RWPE2 (cell line): ENCODE data around the gene NEUROG2.
"Not testable (repeated sequence)": the region's sequence is repeated elsewhere in the genome, so short reads cannot be mapped to it uniquely, and the experiment has no call there.

Experiments used
- ATAC-seq: fragments of 200-7000 bp; cut with Tn5 transposase; 3 replicates; pipeline ENCODE4 v1.9.1; 2021; ENCODE audit warnings: low read depth
- DNase-seq: peaks from one replicate; pipeline ENCODE4 v3.0.0-alpha.2; 2020; ENCODE audit warnings: low spot score
- H3K27ac ChIP-seq: fragments of 450-650 bp; 2 replicates; pipeline ENCODE4 v1.5.1; 2017; ENCODE audit warnings: mild to moderate bottlenecking; ENCODE audit not compliant: poor library complexity, severe bottlenecking
- H3K27me3 ChIP-seq: fragments of 250-450 bp; sonication (Bioruptor Pico); 2 replicates; pipeline ENCODE4 v1.5.1; 2021; ENCODE audit warnings: mild to moderate bottlenecking, moderate library complexity; ENCODE audit not compliant: insufficient read depth, poor library complexity, severe bottlenecking
- H3K36me3 ChIP-seq: fragments of 250-450 bp; sonication (Bioruptor Pico); 2 replicates; pipeline ENCODE4 v1.5.1; 2020; ENCODE audit warnings: low read depth, mild to moderate bottlenecking, moderate library complexity
- H3K4me1 ChIP-seq: fragments of 250-450 bp; sonication (Bioruptor Pico); 2 replicates; pipeline ENCODE4 v1.5.1; 2021; ENCODE audit warnings: mild to moderate bottlenecking, moderate library complexity; ENCODE audit not compliant: insufficient read depth, poor library complexity, severe bottlenecking
- H3K4me3 ChIP-seq: fragments of 250-450 bp; sonication (Bioruptor Pico); 2 replicates; pipeline ENCODE4 v1.5.1; 2021; ENCODE audit warnings: mild to moderate bottlenecking, moderate library complexity; ENCODE audit not compliant: severe bottlenecking
- H3K9me3 ChIP-seq: fragments of 250-450 bp; sonication (Bioruptor Pico); 2 replicates; pipeline ENCODE4 v1.5.1; 2021; ENCODE audit warnings: mild to moderate bottlenecking, moderate library complexity; ENCODE audit not compliant: severe bottlenecking
- CTCF ChIP-seq: fragments of 450-650 bp; IDR thresholded peaks from one replicate; pipeline ENCODE4 v1.5.1; 2017; ENCODE audit warnings: mild to moderate bottlenecking, moderate library complexity; ENCODE audit not compliant: poor library complexity, severe bottlenecking

NEUROG2 gene

GRCh38 chr4:112508356-112508755 is 7.6 kb downstream of the NEUROG2 start:
- TF ChIP-seq CTCF, result no peak
- Histone ChIP-seq H3K4me3 (no peak overlapping the region), H3K27ac (no peak overlapping the region), H3K4me1 (peaks cover 4% of the 10 kb centered on the region), H3K27me3 (peaks cover 94% of the 10 kb centered on the region), H3K36me3 (no peaks in the 10 kb centered on the region), H3K9me3 (no peaks in the 10 kb centered on the region)
- ATAC-seq (no peak), DNase-seq (no peak)

- Histone ChIP-seq H3K9me3 (no peaks in the 10 kb centered on the region), H3K4me3 (no peak overlapping the region), H3K27me3 (peaks cover 67% of the 10 kb centered on the region), H3K4me1 (peaks cover 3% of the 10 kb centered on the region), H3K36me3 (no peaks in the 10 kb centered on the region), H3K27ac (no peak overlapping the region)
- DNase-seq, result no peak
- ATAC-seq, result no peak
- TF ChIP-seq CTCF, result no peak
Observed at GRCh38 chr4:112504807-112505206, 11.2 kb downstream of the NEUROG2 start.

GRCh38 chr4:112502871-112503270 is 13.1 kb downstream of the NEUROG2 start:
- no peaks in the 10 kb centered on the region for H3K36me3 ChIP-seq
- DNase-seq, result no peak
- peaks cover 48% of the 10 kb centered on the region for H3K27me3 ChIP-seq
- H3K4me3 ChIP-seq, result no peak overlapping the region
- no peak overlapping the region for H3K27ac ChIP-seq
- TF ChIP-seq CTCF, result no peak
- no peaks in the 10 kb centered on the region for H3K9me3 ChIP-seq
- no peaks in the 10 kb centered on the region for H3K4me1 ChIP-seq
- no peak for ATAC-seq

GRCh38 chr4:112492321-112492720 is 23.7 kb downstream of the NEUROG2 start:
- DNase-seq (no peak), ATAC-seq (no peak)
- H3K4me3 ChIP-seq, result no peak overlapping the region
- no peaks in the 10 kb centered on the region for H3K4me1 ChIP-seq
- TF ChIP-seq CTCF, result no peak
- H3K9me3 ChIP-seq, result no peaks in the 10 kb centered on the region
- H3K27me3 ChIP-seq, result no peaks in the 10 kb centered on the region
- no peaks in the 10 kb centered on the region for H3K36me3 ChIP-seq
- no peak overlapping the region for H3K27ac ChIP-seq

- H3K4me1 ChIP-seq, H3K36me3 ChIP-seq, ATAC-seq: not testable (repeated sequence)
Observed at GRCh38 chr4:112490808-112491207, 25.2 kb downstream of the NEUROG2 start.

GRCh38 chr4:112485930-112486329 is 30.1 kb downstream of the NEUROG2 start:
- Histone ChIP-seq H3K4me1 (no peaks in the 10 kb centered on the region), H3K4me3 (no peak overlapping the region), H3K27me3 (no peaks in the 10 kb centered on the region), H3K36me3 (no peaks in the 10 kb centered on the region), H3K9me3 (peaks cover 2% of the 10 kb centered on the region), H3K27ac (no peak overlapping the region)
- no peak for TF ChIP-seq CTCF
- no peak for ATAC-seq
- no peak for DNase-seq

More at GRCh38 chr4:112490808-112491207, 25.2 kb downstream of the NEUROG2 start:
- not testable (repeated sequence) for H3K27me3 ChIP-seq, DNase-seq, H3K4me3 ChIP-seq, H3K27ac ChIP-seq, H3K9me3 ChIP-seq
